ENCODE data around the gene EPHA8. TPM values are rescaled to one million over a fixed set of nuclear protein-coding genes. Genes with fewer than 3 reads are reported as not detected.

EPHA8 gene
- polyA plus RNA-seq, 1 of the 3 experiments (the other 2 are of a cell fraction), result 0.02 TPM

GRCh38 chr1:22525211-22525610 is 38.1 kb upstream of the EPHA8 start:
- H3K4me1 ChIP-seq (ENCODE audit: control insufficient read depth in 1 of 2, insufficient read depth in 2 of 2, low read depth in 1 of 2, low read length in 1 of 2), result peaks cover 0 to 27% of the 10 kb centered on the region in 2 experiments; a peak in 1 of 4 replicates
- WGBS (ENCODE audit: low lambda C conversion rate), result 96% methylated on average over 3 of the region's 3 CpGs
- no peaks in the 10 kb centered on the region for H3F3A ChIP-seq (replicated peaks; ENCODE audit: insufficient read depth)
- no peaks in the 10 kb centered on the region for H3K9me3 ChIP-seq
- H3K9ac ChIP-seq, result no peak overlapping the region
- H3K79me2 ChIP-seq (ENCODE audit: insufficient read depth), result no peaks in the 10 kb centered on the region
- ChIA-PET POLR2A (no interaction called here), CTCF (interaction anchor here (1.7 to 11.7 kb wide), 7 partner anchors 14 to 118 kb away, joined by 4 to 289 read pairs (median 33); partner anchors contain the start of genes C1QA and C1QC)
- no peaks in the 10 kb centered on the region for H3K9me2 ChIP-seq
- no peak overlapping the region for H3K27ac ChIP-seq (ENCODE audit: low read depth in 2 of 2, low read length in 1 of 2)
- H3K36me3 ChIP-seq (replicated peaks in 1 of 2; ENCODE audit: control insufficient read depth in 1 of 2, insufficient read depth in 2 of 2, low read length in 1 of 2), result peaks cover 1 to 69% of the 10 kb centered on the region in 2 experiments
- TF ChIP-seq EZH2phosphoT487 (IDR thresholded peaks at IDR 0.05; ENCODE audit: borderline replicate concordance, low read depth) (no peak), ELF1 (IDR thresholded peaks at IDR 0.05) (no peak), SMC3 (IDR thresholded peaks at IDR 0.05; ENCODE audit: low read depth, low read length) (no peak), EP300 (IDR thresholded peaks at IDR 0.05; ENCODE audit: borderline replicate concordance in 1 of 2, low read depth in 1 of 2, low read length in 1 of 2) (no peak), TAF1 (IDR thresholded peaks at IDR 0.05; ENCODE audit: borderline replicate concordance, low read depth, low read length) (no peak), NRF1 (IDR thresholded peaks at IDR 0.05; ENCODE audit: low read depth, low read length) (no peak), FOXM1 (IDR thresholded peaks at IDR 0.05; ENCODE audit: low read depth) (no peak), POLR2AphosphoS5 (IDR thresholded peaks at IDR 0.05; ENCODE audit: low read depth, low read length) (no peak), ZBTB33 (IDR thresholded peaks at IDR 0.05; ENCODE audit: borderline replicate concordance, low read depth) (no peak), RFX5 (IDR thresholded peaks at IDR 0.05; ENCODE audit: low read length) (no peak), JUND (IDR thresholded peaks at IDR 0.05) (no peak), MAX (IDR thresholded peaks at IDR 0.05; ENCODE audit: low read depth) (no peak)
- TF ChIP-seq, protein P1, sequence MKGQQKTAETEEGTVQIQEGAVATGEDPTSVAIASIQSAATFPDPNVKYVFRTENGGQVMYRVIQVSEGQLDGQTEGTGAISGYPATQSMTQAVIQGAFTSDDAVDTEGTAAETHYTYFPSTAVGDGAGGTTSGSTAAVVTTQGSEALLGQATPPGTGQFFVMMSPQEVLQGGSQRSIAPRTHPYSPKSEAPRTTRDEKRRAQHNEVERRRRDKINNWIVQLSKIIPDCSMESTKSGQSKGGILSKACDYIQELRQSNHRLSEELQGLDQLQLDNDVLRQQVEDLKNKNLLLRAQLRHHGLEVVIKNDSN (IDR thresholded peaks at IDR 0.05; ENCODE audit: borderline replicate concordance, low read depth), result no peak
- no peak overlapping the region for H3K4me2 ChIP-seq
- no peaks in the 10 kb centered on the region for H3K27me3 ChIP-seq (ENCODE audit: insufficient read depth)
- no peak overlapping the region for H2AFZ ChIP-seq (ENCODE audit: low read depth)
- H4K20me1 ChIP-seq (ENCODE audit: insufficient read depth), result no peaks in the 10 kb centered on the region
- DNase-seq, result no peak
- no peak overlapping the region for H3K4me3 ChIP-seq (ENCODE audit: low read depth in 2 of 2, low read length in 1 of 2)

GRCh38 chr1:22525646-22526045 is 37.6 kb upstream of the EPHA8 start:
- DNase-seq, result no peak
- TF ChIP-seq MXI1 (IDR thresholded peaks at IDR 0.05; ENCODE audit: low read depth, low read length) (no peak), SMC3 (IDR thresholded peaks at IDR 0.05; ENCODE audit: low read depth, low read length) (no peak), USF2 (IDR thresholded peaks at IDR 0.05; ENCODE audit: borderline replicate concordance, low read depth, low read length) (no peak), ZBTB33 (IDR thresholded peaks at IDR 0.05; ENCODE audit: borderline replicate concordance, low read depth) (no peak), EZH2phosphoT487 (IDR thresholded peaks at IDR 0.05; ENCODE audit: borderline replicate concordance, low read depth) (no peak), RCOR1 (IDR thresholded peaks at IDR 0.05; ENCODE audit: low read length) (no peak), CHD2 (IDR thresholded peaks at IDR 0.05; ENCODE audit: low read length, partially characterized antibody) (no peak), FOXJ3 (CRISPR knock-in tag; IDR thresholded peaks at IDR 0.05) (no peak), TEAD4 (IDR thresholded peaks at IDR 0.05; ENCODE audit: borderline replicate concordance, insufficient read depth) (no peak), RFX5 (IDR thresholded peaks at IDR 0.05; ENCODE audit: low read length) (no peak)
- TF ChIP-seq, protein P2, sequence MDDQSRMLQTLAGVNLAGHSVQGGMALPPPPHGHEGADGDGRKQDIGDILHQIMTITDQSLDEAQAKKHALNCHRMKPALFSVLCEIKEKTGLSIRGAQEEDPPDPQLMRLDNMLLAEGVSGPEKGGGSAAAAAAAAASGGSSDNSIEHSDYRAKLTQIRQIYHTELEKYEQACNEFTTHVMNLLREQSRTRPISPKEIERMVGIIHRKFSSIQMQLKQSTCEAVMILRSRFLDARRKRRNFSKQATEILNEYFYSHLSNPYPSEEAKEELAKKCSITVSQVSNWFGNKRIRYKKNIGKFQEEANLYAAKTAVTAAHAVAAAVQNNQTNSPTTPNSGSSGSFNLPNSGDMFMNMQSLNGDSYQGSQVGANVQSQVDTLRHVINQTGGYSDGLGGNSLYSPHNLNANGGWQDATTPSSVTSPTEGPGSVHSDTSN (IDR thresholded peaks at IDR 0.05), result no peak
- Histone ChIP-seq H3K9me3 (no peaks in the 10 kb centered on the region), H3K36me3 (replicated peaks in 1 of 2; ENCODE audit: control insufficient read depth in 1 of 2, insufficient read depth in 2 of 2, low read length in 1 of 2) (peaks cover 0 to 65% of the 10 kb centered on the region in 2 experiments), H3K9me2 (no peaks in the 10 kb centered on the region), H3K9ac (no peak overlapping the region), H4K20me1 (ENCODE audit: insufficient read depth) (no peaks in the 10 kb centered on the region), H3F3A (replicated peaks; ENCODE audit: insufficient read depth) (no peaks in the 10 kb centered on the region), H3K4me3 (ENCODE audit: low read depth in 2 of 2, low read length in 1 of 2) (no peak overlapping the region), H3K4me2 (no peak overlapping the region), H3K27ac (ENCODE audit: low read depth in 2 of 2, low read length in 1 of 2) (no peak overlapping the region), H3K79me2 (ENCODE audit: insufficient read depth) (no peaks in the 10 kb centered on the region), H3K4me1 (ENCODE audit: control insufficient read depth in 1 of 2, insufficient read depth in 2 of 2, low read depth in 1 of 2, low read length in 1 of 2) (peaks cover 0 to 30% of the 10 kb centered on the region in 2 experiments; a peak in 1 of 4 replicates), H2AFZ (ENCODE audit: low read depth) (no peak overlapping the region), H3K27me3 (ENCODE audit: insufficient read depth) (no peaks in the 10 kb centered on the region)
- ChIA-PET POLR2A (no interaction called here), CTCF (interaction anchor here (1.7 to 11.7 kb wide), 8 partner anchors 13 to 127 kb away, joined by 4 to 289 read pairs (median 26); partner anchors contain the start of genes C1QA, C1QB and C1QC)
- WGBS (ENCODE audit: low lambda C conversion rate), result 91% methylated on average over 8 of the region's 11 CpGs

Data from SK-N-SH (cell line).